AG04450 (cell line): ENCODE data around the gene RSAD2. TPM values are rescaled to one million over a fixed set of nuclear protein-coding genes. Genes with fewer than 3 reads are reported as not detected.
"Not testable (repeated sequence)": the region's sequence is repeated elsewhere in the genome, so short reads cannot be mapped to it uniquely, and the experiment has no call there.

Experiments
- CTCF ChIA-PET: fragments of 300-600, 350-600 bp; formaldehyde crosslinking; extraction: SDS; loops from one replicate; lab custom pipeline; 2022; ENCODE audit warnings: antibody characterized with exemption, inconsistent platforms; lab: Charles Lee
- POLR2A ChIA-PET: fragments of 350-600 bp; formaldehyde crosslinking; extraction: SDS; loops from one replicate; lab custom pipeline; 2021; ENCODE audit warnings: antibody characterized with exemption, inconsistent platforms; lab: Yijun Ruan, JAX
- DNase-seq: peaks from one replicate; pipeline ENCODE4 v3.0.0-alpha.2; 2011; ENCODE audit warnings: low read depth, low spot score
- H3K27ac ChIP-seq: one replicate; pipeline ENCODE4 v1.5.1; 2012; ENCODE audit warnings: low read depth, low read length, control low read depth
- H3K27me3 ChIP-seq: one replicate; pipeline ENCODE4 v1.6.0; 2012; ENCODE audit warnings: low read length; ENCODE audit not compliant: control insufficient read depth, insufficient read depth
- H3K4me3 ChIP-seq: 2 replicates; pipeline ENCODE4 v1.5.1; 2011; ENCODE audit warnings: mild to moderate bottlenecking, low read depth, low read length, control low read depth
- H3K9me3 ChIP-seq: 2 replicates; pipeline ENCODE4 v1.5.1; 2012; ENCODE audit warnings: low read length; ENCODE audit not compliant: control insufficient read depth, insufficient read depth
- polyA plus RNA-seq: library from polyadenylated mRNA; depleted of rRNA; stranded (reverse); fragments of >200 nt; gene quantifications from 2 replicates; pipeline ENCODE4 v1.2.3, GENCODE V29; 2011
- TF ChIP-seq, protein P1 (sequence below): IDR thresholded peaks from 2 replicates; pipeline ENCODE4 v1.5.1; 2011; ENCODE audit warnings: low read depth, low read length, control low read depth, inconsistent platforms

Gene RSAD2
- polyA plus RNA-seq, 1 experiment = not detected

DNA sequence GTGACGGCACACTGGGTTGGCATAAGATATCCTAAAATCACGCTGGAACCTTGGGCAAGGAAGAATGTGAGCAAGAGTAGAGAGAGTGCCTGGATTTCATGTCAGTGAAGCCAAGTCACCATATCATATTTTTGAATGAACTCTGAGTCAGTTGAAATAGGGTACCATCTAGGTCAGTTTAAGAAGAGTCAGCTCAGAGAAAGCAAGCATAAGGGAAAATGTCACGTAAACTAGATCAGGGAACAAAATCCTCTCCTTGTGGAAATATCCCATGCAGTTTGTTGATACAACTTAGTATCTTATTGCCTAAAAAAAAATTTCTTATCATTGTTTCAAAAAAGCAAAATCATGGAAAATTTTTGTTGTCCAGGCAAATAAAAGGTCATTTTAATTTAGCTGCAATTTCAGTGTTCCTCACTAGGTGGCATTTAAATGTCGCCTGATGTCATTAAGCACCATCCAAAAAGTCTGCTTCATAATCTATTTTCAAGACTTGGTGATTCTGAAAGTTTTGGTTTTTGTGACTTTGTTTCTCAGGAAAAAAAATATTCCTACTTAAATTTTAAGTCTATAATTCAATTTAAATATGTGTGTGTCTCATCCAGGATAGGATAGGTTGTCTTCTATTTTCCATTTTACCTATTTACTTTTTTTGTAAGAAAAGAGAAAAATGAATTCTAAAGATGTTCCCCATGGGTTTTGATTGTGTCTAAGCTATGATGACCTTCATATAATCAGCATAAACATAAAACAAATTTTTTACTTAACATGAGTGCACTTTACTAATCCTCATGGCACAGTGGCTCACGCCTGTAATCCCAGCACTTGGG lies 19.6 kb downstream of the RSAD2 start:
- Histone ChIP-seq H3K27me3 (no peaks in the 10 kb centered on the region), H3K4me3 (no peak overlapping the region), H3K9me3 (no peaks in the 10 kb centered on the region), H3K27ac (no peak overlapping the region)
- CTCF ChIA-PET = interaction anchor here (1.1 to 1.2 kb wide), 2 partner anchors 9 to 147 kb away, joined by 4 read pairs; no protein-coding TSS in a partner anchor
- TF ChIP-seq, protein P1, sequence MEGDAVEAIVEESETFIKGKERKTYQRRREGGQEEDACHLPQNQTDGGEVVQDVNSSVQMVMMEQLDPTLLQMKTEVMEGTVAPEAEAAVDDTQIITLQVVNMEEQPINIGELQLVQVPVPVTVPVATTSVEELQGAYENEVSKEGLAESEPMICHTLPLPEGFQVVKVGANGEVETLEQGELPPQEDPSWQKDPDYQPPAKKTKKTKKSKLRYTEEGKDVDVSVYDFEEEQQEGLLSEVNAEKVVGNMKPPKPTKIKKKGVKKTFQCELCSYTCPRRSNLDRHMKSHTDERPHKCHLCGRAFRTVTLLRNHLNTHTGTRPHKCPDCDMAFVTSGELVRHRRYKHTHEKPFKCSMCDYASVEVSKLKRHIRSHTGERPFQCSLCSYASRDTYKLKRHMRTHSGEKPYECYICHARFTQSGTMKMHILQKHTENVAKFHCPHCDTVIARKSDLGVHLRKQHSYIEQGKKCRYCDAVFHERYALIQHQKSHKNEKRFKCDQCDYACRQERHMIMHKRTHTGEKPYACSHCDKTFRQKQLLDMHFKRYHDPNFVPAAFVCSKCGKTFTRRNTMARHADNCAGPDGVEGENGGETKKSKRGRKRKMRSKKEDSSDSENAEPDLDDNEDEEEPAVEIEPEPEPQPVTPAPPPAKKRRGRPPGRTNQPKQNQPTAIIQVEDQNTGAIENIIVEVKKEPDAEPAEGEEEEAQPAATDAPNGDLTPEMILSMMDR = peak; percentile 33
- POLR2A ChIA-PET = no interaction called here
- no peak for DNase-seq

- H3K27ac ChIP-seq, POLR2A ChIA-PET, H3K27me3 ChIP-seq, CTCF ChIA-PET, H3K9me3 ChIP-seq, H3K4me3 ChIP-seq, DNase-seq: not testable (repeated sequence)
Observed at GRCh38 chr2:6902581-6902980, 25.0 kb downstream of the RSAD2 start.

- POLR2A ChIA-PET = no interaction called here
- no peak overlapping the region for H3K27ac ChIP-seq
- H3K27me3 ChIP-seq = no peaks in the 10 kb centered on the region
- CTCF ChIA-PET = interaction anchor here (0.8 to 3.0 kb wide), 3 partner anchors 8 to 11 kb away, joined by 4 to 8 read pairs (median 4); no protein-coding TSS in a partner anchor
- no peaks in the 10 kb centered on the region for H3K9me3 ChIP-seq
- no peak for DNase-seq
- TF ChIP-seq, protein P1 = no peak
- no peak overlapping the region for H3K4me3 ChIP-seq
Observed at GRCh38 chr2:6905668-6906067, 28.1 kb downstream of the RSAD2 start.

- Histone ChIP-seq H3K27me3 (no peaks in the 10 kb centered on the region), H3K9me3 (no peaks in the 10 kb centered on the region), H3K4me3 (no peak overlapping the region), H3K27ac (no peak overlapping the region)
- CTCF ChIA-PET = interaction anchor here (0.8 to 3.0 kb wide), 3 partner anchors 8 to 10 kb away, joined by 4 to 8 read pairs (median 4); no protein-coding TSS in a partner anchor
- no peak for DNase-seq
- TF ChIP-seq, protein P1 = no peak
- POLR2A ChIA-PET = no interaction called here
Observed at GRCh38 chr2:6906165-6906741, 28.7 kb downstream of the RSAD2 start.

DNA sequence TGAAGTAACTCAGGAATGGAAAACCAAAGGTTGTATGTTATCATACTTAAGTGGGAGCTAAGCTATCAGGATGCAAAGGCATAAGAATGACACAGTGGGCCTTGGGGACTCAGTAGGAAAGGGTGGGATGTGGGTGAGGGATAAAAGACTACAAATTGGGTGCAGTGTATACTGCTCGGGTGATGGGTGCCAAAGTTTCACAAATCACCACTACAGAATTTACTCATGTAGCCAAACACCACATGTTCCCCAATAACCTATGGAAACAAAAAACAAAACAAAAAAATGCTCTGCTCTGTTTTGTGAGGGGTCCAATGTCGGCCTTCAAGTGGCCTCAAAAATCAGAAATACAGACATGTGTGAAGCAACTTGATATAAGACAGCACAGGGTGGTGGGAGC lies 30.7 kb downstream of the RSAD2 start:
- no peaks in the 10 kb centered on the region for H3K9me3 ChIP-seq
- no peak overlapping the region for H3K4me3 ChIP-seq
- POLR2A ChIA-PET = no interaction called here
- H3K27me3 ChIP-seq = no peaks in the 10 kb centered on the region
- CTCF ChIA-PET = interaction anchor here (3.0 kb wide), 1 partner anchor 8 kb away, joined by 8 read pairs; no protein-coding TSS in a partner anchor
- DNase-seq = no peak
- no peak overlapping the region for H3K27ac ChIP-seq
- TF ChIP-seq, protein P1 = no peak
